AG04449 (cell line): ENCODE data around the gene ANKRD65.

Source experiments
- CTCF ChIA-PET: fragments of 350-600 bp; formaldehyde crosslinking; extraction: SDS; loops from one replicate; lab custom pipeline; 2021; ENCODE audit warnings: antibody characterized with exemption; lab: Yijun Ruan, JAX
- POLR2A ChIA-PET: fragments of 400-600, 350-600 bp; formaldehyde crosslinking; extraction: SDS; loops from one replicate; lab custom pipeline; 2020; ENCODE audit warnings: antibody characterized with exemption, inconsistent platforms; lab: Yijun Ruan, JAX
- DNase-seq: peaks from one replicate; pipeline ENCODE4 v3.0.0-alpha.2; 2010; ENCODE audit warnings: low read depth, low spot score
- H3K4me3 ChIP-seq: 2 replicates; pipeline ENCODE4 v1.5.1; 2011; ENCODE audit warnings: low read depth, mild to moderate bottlenecking, control low read depth, low read length
- CTCF ChIP-seq: IDR thresholded peaks from one replicate; pipeline ENCODE4 v1.5.1; 2011; ENCODE audit warnings: mild to moderate bottlenecking, moderate library complexity, low read length, control low read depth, inconsistent platforms; ENCODE audit not compliant: insufficient read depth; ENCODE audit errors: missing control alignments

The ANKRD65 gene

GRCh38 chr1:1374589-1374928, 46.5 kb downstream of the ANKRD65 start:
- peak overlapping the region; percentile 85 for H3K4me3 ChIP-seq
- ChIA-PET CTCF (interaction anchor here (0.8 to 9.3 kb wide), 10 partner anchors 9 to 131 kb away, joined by 3 to 138 read pairs (median 6); partner anchors contain the start of genes CCNL2 and DVL1), POLR2A (interaction anchor here (0.7 to 3.1 kb wide), 12 partner anchors 10 to 33 kb away, joined by 3 to 36 read pairs (median 5); partner anchors contain the start of genes CCNL2, MRPL20 and MXRA8)
- no peak for TF ChIP-seq CTCF
- DNase-seq: no peak

DNA sequence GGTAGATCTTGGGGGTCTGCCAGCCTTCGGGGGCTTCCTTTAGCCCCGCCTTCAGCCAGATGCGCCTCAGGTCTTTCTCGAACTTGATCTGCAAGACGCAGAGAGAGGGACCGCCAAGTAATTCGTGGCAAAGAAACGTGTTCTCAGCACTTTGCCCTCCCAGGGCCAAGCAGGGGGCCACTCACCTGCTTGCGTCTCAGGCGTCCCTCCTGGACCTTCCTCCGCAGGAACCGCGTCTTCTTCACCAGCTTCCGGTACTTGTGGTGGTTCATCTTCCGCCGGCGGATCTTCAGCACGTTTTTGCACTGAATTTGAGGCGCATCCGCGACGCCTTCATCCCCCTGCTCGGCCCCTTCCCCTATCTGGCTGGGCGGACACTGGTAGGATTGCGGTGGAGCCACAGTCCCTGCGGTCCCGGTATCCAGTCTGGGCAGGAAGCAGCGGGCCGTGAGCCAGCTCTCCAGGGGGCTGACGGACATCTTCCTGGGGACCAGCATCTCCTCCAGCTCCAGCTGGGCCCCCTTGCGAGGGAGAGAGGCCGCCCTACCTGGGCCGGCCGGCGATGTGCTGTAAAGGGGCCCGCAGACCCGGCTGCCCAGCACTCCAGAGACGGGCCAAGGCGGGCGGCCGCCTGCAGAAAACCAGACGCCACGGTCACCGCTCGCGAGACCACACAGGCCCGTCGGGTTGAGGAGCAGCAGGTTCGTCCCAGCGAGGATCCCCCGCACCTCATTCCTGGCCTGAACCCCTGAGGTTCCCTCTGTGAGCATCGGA, 47.1 kb downstream of the ANKRD65 start:
- CTCF ChIA-PET: interaction anchor here (0.7 to 9.3 kb wide), 9 partner anchors 9 to 61 kb away, joined by 3 to 138 read pairs (median 4); partner anchors contain the start of gene DVL1
- POLR2A ChIA-PET: interaction anchor here (0.9 to 3.1 kb wide), 3 partner anchors 15 to 26 kb away, joined by 3 to 36 read pairs (median 15); partner anchors contain the start of genes CCNL2 and MXRA8
- DNase-seq: no peak
- peak overlapping the region; percentile 85 for H3K4me3 ChIP-seq
- TF ChIP-seq CTCF: no peak

DNA sequence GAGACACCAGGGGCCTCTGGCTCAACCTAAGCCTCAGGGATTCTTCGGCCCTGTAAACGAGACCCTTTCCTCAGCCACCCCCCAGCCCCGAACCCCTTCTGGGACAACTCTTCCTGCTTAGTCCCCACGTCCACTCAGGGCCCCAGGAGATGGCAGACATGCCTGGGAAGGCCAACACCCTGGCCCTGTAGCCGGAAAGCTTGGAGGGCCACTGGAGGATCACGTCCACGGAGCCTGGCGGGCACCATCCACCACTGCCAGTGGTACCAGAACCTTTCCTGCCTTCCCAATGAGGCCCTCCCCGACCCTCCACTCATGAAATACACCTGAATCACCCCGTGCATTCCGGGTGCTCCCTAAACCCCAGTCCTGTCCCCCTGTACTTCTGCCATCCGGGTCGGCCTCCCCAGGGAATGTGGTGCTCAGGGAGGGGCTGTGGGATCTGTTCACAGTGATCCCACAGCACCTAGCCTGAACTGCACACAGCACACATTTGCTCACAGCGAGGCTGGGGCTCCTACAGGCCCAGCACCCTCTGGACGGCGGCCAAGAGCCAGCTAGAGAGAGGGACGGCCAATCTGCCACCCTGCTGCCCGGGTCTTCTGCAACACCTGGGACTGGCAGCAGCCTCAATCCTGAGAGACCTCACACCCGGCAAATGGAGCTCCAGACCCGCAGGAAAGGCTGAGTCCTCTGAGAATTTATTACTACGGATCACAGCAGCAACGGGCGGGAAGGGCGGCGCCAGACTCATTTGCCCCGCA, 47.8 kb downstream of the ANKRD65 start:
- DNase-seq: no peak
- no peak for TF ChIP-seq CTCF
- POLR2A ChIA-PET: interaction anchor here (0.7 to 2.3 kb wide), 3 partner anchors 21 to 25 kb away, joined by 3 to 9 read pairs (median 3); no protein-coding TSS in a partner anchor
- H3K4me3 ChIP-seq: peak overlapping the region; percentile 85
- CTCF ChIA-PET: interaction anchor here (0.7 to 9.3 kb wide), 15 partner anchors 10 to 252 kb away, joined by 3 to 138 read pairs (median 10); partner anchors contain the start of genes CCNL2, DVL1 and MXRA8

DNA sequence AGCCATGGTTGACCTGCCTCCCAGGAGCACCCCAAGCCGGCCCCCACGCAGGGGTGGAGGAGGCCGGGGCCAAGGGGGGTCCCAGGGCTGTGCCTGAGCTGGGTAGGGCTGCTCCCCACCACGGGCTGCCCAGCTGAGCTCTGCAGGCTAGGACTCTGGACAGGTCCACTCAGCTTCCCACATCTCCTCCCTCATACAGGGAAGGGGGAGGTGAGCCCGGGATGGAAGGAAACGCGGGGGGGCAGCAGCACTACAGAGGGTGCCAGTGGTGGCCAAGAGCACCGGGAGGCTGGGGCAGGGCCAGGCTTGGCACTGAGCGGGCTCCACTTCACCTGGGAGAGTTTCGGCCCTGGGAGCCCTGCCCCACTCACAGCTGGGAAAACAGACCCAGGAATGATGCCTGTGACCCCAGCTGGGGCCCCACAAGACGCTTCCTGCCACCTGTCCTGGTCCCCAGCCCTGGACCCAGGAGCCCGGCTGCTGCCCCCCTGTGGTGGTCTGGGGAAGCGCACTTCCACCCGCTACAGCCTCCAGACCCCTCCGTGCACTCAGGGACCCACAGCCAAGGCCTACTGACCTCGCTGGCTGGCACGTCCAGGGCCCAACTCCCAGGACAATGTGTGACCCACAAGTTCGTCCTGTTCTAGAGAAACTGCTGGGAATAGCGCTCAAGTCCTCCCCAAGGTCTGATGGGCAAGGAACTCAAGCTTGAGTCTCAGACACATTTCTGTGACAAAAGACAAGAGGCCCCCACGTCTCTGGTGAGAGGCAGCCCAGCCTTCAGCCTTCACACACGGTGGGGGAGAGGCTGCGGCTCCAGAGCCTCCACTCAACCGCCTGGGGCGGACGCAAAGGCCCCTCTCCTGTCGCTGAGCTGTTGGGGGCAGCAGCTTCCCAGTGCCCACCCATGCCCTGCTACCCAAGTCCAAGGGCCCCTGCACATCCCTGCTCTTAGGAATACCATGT, 49.0 kb downstream of the ANKRD65 start:
- ChIA-PET CTCF (interaction anchor here (0.6 to 9.3 kb wide), 28 partner anchors 8 to 370 kb away, joined by 3 to 138 read pairs (median 3); partner anchors contain the start of genes CCNL2, DVL1, MXRA8 and TAS1R3), POLR2A (interaction anchor here (0.7 to 2.3 kb wide), 4 partner anchors 13 to 29 kb away, joined by 3 to 9 read pairs (median 6); no protein-coding TSS in a partner anchor)
- no peak for DNase-seq

More for the DNA sequence above, 49.0 kb downstream of the ANKRD65 start:
- TF ChIP-seq CTCF: peak; percentile 93
- peak overlapping the region; percentile 12; the same call in 1 of the 2 replicates for H3K4me3 ChIP-seq
